MM.1S (cell line): Measurements from ENCODE around the gene ST6GALNAC1.
"Not testable (repeated sequence)": the region's sequence is repeated elsewhere in the genome, so short reads cannot be mapped to it uniquely, and the experiment has no call there.

Source experiments
- DNase-seq: peaks from one replicate; pipeline ENCODE4 v3.0.0-alpha.2; 2015
- H2AFZ ChIP-seq: fragments of 300-600 bp; sonication (generic); 2 replicates; pipeline ENCODE4 v1.6.0; 2016; ENCODE audit warnings: antibody characterized with exemption, low read length
- H3F3A ChIP-seq: fragments of 300-600 bp; sonication (generic); 2 replicates; pipeline ENCODE4 v1.6.1; 2016; ENCODE audit warnings: mild to moderate bottlenecking, antibody characterized with exemption, low read length, moderate library complexity, mixed read lengths; ENCODE audit not compliant: insufficient read depth
- H3K27ac ChIP-seq: fragments of 300-600 bp; sonication (generic); 2 replicates; pipeline ENCODE4 v1.5.1; 2016; ENCODE audit warnings: mild to moderate bottlenecking, low read length
- H3K27me3 ChIP-seq: fragments of 300-600 bp; sonication (generic); replicated peaks from 2 replicates; pipeline ENCODE4 v1.6.0; 2016; ENCODE audit warnings: low read length; ENCODE audit not compliant: insufficient read depth
- H3K36me3 ChIP-seq: fragments of 300-600 bp; sonication (generic); replicated peaks from 2 replicates; pipeline ENCODE4 v1.6.1; 2016; ENCODE audit warnings: mild to moderate bottlenecking, low read length, mixed read lengths; ENCODE audit not compliant: insufficient read depth
- H3K4me1 ChIP-seq: fragments of 300-600 bp; sonication (generic); 2 replicates; pipeline ENCODE4 v1.6.1; 2016; ENCODE audit warnings: low read length, mixed read lengths
- H3K4me2 ChIP-seq: fragments of 300-600 bp; sonication (generic); 2 replicates; pipeline ENCODE4 v1.6.0; 2016; ENCODE audit warnings: low read depth, low read length
- H3K4me3 ChIP-seq: fragments of 300-600 bp; sonication (generic); 2 replicates; pipeline ENCODE4 v1.5.1; 2016; ENCODE audit warnings: low read length, mixed read lengths
- H3K79me2 ChIP-seq: fragments of 300-600 bp; sonication (generic); 2 replicates; pipeline ENCODE4 v1.6.1; 2016; ENCODE audit warnings: mixed run types, low read length, mixed read lengths
- H3K9ac ChIP-seq: fragments of 300-600 bp; sonication (generic); 2 replicates; pipeline ENCODE4 v1.6.1; 2016; ENCODE audit warnings: low read length, mixed read lengths
- H3K9me2 ChIP-seq: fragments of 300-600 bp; sonication (generic); replicated peaks from 2 replicates; pipeline ENCODE4 v1.6.1; 2016; ENCODE audit warnings: mild to moderate bottlenecking, low read length, mixed read lengths; ENCODE audit not compliant: insufficient read depth
- H3K9me3 ChIP-seq: fragments of 300-600 bp; sonication (generic); replicated peaks from 2 replicates; pipeline ENCODE4 v1.6.1; 2016; ENCODE audit warnings: mild to moderate bottlenecking, low read length, mixed read lengths; ENCODE audit not compliant: insufficient read depth
- H4K20me1 ChIP-seq: fragments of 300-600 bp; sonication (generic); 2 replicates; pipeline ENCODE4 v1.6.1; 2016; ENCODE audit warnings: mild to moderate bottlenecking, low read length, moderate library complexity, mixed read lengths; ENCODE audit not compliant: insufficient read depth
- EZH2 ChIP-seq: fragments of 300-600 bp; sonication (generic); optimal IDR thresholded peaks from 2 replicates; pipeline ENCODE3; 2017; ENCODE audit warnings: low read depth, mild to moderate bottlenecking, antibody characterized with exemption, low read length, mixed read lengths
- EZH2phosphoT487 ChIP-seq: fragments of 300-600 bp; sonication (generic); IDR thresholded peaks from 2 replicates; pipeline ENCODE4 v1.6.1; 2018; ENCODE audit warnings: antibody characterized with exemption, low read length
- TF ChIP-seq, protein P1 (sequence below): fragments of 300-600 bp; sonication (generic); IDR thresholded peaks from 2 replicates; pipeline ENCODE4 v1.5.1; 2016; ENCODE audit warnings: antibody characterized with exemption, low read length, mixed read lengths

ST6GALNAC1 gene

DNA sequence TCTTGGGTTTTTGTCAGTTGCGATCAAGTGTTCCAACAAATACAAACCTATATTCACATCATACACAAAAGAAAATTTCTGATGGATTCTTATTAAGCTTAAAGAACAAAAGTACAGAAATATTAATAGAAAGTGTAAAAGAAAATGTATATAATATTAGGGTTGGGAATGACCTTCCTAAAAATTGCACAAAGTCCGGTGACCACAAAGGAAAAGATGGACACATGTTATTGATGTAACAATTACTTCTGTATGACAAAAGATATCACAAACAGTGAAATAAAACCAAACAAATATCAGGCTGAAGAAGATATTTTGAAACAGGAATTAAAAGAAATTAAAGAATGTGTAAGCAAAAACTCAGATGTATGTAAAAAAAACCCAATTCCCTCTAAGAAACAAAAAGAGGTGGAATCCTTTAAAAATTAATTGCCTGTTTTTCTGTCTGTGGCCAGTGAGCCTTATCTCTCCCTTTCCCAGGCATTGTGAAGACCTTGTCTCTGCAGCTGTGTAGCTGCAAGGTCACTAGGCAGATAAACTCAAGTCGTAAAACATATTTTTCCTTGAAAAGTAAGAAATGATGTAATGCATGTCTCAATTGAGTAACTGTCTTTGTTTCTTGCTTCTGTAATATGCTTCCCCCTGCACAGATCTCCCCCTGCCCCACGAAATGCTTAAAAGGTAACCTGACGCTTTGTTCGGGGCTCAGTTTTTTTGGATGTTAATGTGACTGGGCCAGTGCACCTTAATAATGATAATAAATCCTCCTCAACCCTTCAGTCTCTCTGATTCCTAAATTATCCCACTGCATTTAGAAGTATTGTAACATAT, 2.8 kb downstream of the ST6GALNAC1 start:
- H3K27ac ChIP-seq, result no peak overlapping the region
- no peak overlapping the region for H3K9ac ChIP-seq
- H3K27me3 ChIP-seq, result peaks cover 23% of the 10 kb centered on the region
- no peak overlapping the region for H3K4me3 ChIP-seq
- H3K9me3 ChIP-seq, result no peaks in the 10 kb centered on the region
- no peak for DNase-seq
- no peaks in the 10 kb centered on the region for H3K79me2 ChIP-seq
- TF ChIP-seq EZH2phosphoT487 (no peak), EZH2 (no peak)
- TF ChIP-seq, protein P1, sequence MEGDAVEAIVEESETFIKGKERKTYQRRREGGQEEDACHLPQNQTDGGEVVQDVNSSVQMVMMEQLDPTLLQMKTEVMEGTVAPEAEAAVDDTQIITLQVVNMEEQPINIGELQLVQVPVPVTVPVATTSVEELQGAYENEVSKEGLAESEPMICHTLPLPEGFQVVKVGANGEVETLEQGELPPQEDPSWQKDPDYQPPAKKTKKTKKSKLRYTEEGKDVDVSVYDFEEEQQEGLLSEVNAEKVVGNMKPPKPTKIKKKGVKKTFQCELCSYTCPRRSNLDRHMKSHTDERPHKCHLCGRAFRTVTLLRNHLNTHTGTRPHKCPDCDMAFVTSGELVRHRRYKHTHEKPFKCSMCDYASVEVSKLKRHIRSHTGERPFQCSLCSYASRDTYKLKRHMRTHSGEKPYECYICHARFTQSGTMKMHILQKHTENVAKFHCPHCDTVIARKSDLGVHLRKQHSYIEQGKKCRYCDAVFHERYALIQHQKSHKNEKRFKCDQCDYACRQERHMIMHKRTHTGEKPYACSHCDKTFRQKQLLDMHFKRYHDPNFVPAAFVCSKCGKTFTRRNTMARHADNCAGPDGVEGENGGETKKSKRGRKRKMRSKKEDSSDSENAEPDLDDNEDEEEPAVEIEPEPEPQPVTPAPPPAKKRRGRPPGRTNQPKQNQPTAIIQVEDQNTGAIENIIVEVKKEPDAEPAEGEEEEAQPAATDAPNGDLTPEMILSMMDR, result no peak
- H3K9me2 ChIP-seq, result no peaks in the 10 kb centered on the region
- no peak overlapping the region for H3K4me2 ChIP-seq
- H2AFZ ChIP-seq, result no peak overlapping the region
- H3K36me3 ChIP-seq, result no peaks in the 10 kb centered on the region
- no peaks in the 10 kb centered on the region for H3F3A ChIP-seq
- no peaks in the 10 kb centered on the region for H3K4me1 ChIP-seq
- no peaks in the 10 kb centered on the region for H4K20me1 ChIP-seq

DNA sequence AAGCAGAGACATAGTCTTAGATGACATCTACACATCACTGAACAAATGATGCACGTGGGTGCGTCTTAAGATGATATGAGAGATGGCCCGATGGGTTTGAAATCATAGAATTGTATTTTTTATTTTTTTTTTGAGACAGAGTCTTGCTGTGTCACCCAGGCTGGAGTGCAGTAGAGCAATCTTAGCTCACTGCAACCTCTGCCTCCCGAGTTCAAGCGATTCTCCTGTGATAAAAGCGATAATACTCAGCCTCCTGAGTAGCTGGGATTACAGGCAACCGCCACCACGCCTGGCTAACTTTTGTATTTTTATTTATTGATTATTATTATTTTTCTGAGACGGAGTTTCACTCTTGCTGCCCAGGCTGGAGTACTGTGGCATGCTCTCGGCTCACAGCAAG, 5.3 kb downstream of the ST6GALNAC1 start:
- Histone ChIP-seq H3K4me2 (no peak overlapping the region), H3K79me2 (no peaks in the 10 kb centered on the region), H3K27ac (no peak overlapping the region), H3K4me1 (no peaks in the 10 kb centered on the region), H3K4me3 (no peak overlapping the region), H3K9me2 (no peaks in the 10 kb centered on the region), H3K27me3 (peaks cover 33% of the 10 kb centered on the region), H2AFZ (no peak overlapping the region), H3K9ac (no peak overlapping the region), H3K36me3 (no peaks in the 10 kb centered on the region), H3F3A (no peaks in the 10 kb centered on the region), H3K9me3 (no peaks in the 10 kb centered on the region), H4K20me1 (no peaks in the 10 kb centered on the region)
- TF ChIP-seq EZH2phosphoT487 (no peak), EZH2 (no peak)
- TF ChIP-seq, protein P1, result no peak
- DNase-seq, result no peak

DNA sequence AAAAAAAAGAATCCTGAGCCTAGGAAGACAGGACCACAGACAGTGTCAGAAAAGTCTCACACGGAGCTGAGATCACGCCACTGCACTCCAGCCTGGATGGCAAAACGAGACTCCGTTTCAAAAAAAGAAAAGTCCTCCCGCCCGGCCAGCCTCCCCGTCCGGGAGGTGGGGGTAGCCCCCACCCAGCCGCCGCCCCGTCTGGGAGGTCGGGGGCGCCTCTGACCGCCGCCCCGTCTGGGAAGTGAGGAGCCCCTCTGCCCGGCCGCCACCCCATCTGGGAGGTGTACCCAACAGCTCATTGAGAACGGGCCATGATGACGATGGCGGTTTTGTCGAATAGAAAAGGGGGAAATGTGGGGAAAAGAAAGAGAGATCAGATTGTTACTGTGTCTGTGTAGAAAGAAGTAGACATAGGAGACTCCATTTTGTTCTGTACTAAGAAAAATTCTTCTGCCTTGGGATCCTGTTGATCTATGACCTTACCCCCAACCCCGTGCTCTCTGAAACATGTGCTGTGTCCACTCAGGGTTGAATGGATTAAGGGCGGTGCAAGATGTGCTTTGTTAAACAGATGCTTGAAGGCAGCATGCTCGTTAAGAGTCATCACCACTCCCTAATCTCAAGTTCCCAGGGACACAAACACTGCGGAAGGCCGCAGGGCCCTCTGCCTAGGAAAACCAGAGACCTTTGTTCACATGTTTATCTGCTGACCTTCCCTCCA, 6.9 kb downstream of the ST6GALNAC1 start:
- not testable (repeated sequence) for H3K36me3 ChIP-seq, H3K4me3 ChIP-seq, H3K9me2 ChIP-seq, H4K20me1 ChIP-seq, DNase-seq, H3K9me3 ChIP-seq, H3K9ac ChIP-seq, H3F3A ChIP-seq, H3K27ac ChIP-seq, H2AFZ ChIP-seq, H3K4me1 ChIP-seq, H3K4me2 ChIP-seq, H3K79me2 ChIP-seq
- H3K27me3 ChIP-seq, result peaks cover 29% of the 10 kb centered on the region
